HEK293 (cell line): ENCODE measurements around the gene MAN2B2.

Experiments used
- CTCF ChIA-PET: fragments of 350-600 bp; formaldehyde crosslinking; extraction: SDS; loops from one replicate; lab custom pipeline; 2021; ENCODE audit warnings: antibody characterized with exemption; lab: Yijun Ruan, JAX
- POLR2A ChIA-PET: fragments of 300-600 bp; formaldehyde crosslinking; extraction: SDS; loops from one replicate; lab custom pipeline; 2020; ENCODE audit warnings: antibody characterized with exemption, inconsistent platforms; lab: Yijun Ruan, JAX
- H3K27ac ChIP-seq: fragments of 200-500 bp; sonication (Bioruptor generic); 2 replicates; pipeline ENCODE4 v1.5.1; 2014; ENCODE audit warnings: low read depth, low read length, control low read depth, inconsistent platforms; ENCODE audit errors: extremely low read depth
- H3K36me3 ChIP-seq, 2 experiments: fragments of 200-500 bp in 1 of 2; sonication (Bioruptor generic) in 1 of 2; 1 replicate in 1 of 2; 2 replicates in 1 of 2; pipeline ENCODE4 v1.5.1; 2014 to 2017; ENCODE audit warnings: inconsistent platforms in 2 of 2, low read length in 2 of 2; ENCODE audit not compliant: control insufficient read depth in 2 of 2, insufficient read depth in 1 of 2
- H3K4me1 ChIP-seq: fragments of 200-500 bp; sonication (Bioruptor generic); 2 replicates; pipeline ENCODE4 v1.5.1; 2014; ENCODE audit warnings: mild to moderate bottlenecking, low read length, inconsistent platforms; ENCODE audit not compliant: control insufficient read depth, insufficient read depth
- H3K4me3 ChIP-seq: 2 replicates; pipeline ENCODE4 v1.5.1; 2011; ENCODE audit warnings: low read depth, mild to moderate bottlenecking, control low read depth, low read length, moderate library complexity
- H3K9me3 ChIP-seq: fragments of 200-500 bp; sonication (Bioruptor generic); 2 replicates; pipeline ENCODE4 v1.5.1; 2014; ENCODE audit warnings: low read depth, low read length, inconsistent platforms; ENCODE audit not compliant: control insufficient read depth, insufficient read depth
- EGR2 ChIP-seq: fragments of 450-650 bp; formaldehyde crosslinking; IDR thresholded peaks from 2 replicates; pipeline ENCODE4 v1.5.1; 2016; ENCODE audit warnings: low read depth, missing biosample characterization, missing genetic modification characterization
- KLF17 ChIP-seq: fragments of 450-650 bp; formaldehyde crosslinking; IDR thresholded peaks from 2 replicates; pipeline ENCODE4 v1.5.1; 2016; ENCODE audit warnings: missing biosample characterization, missing genetic modification characterization
- PRDM1 ChIP-seq: fragments of 450-650 bp; formaldehyde crosslinking; IDR thresholded peaks from 2 replicates; pipeline ENCODE4; 2016; ENCODE audit warnings: missing biosample characterization, missing genetic modification characterization
- SETDB1 ChIP-seq: IDR thresholded peaks from one replicate; pipeline ENCODE4 v1.6.1; 2017; ENCODE audit warnings: mild to moderate bottlenecking, low read length, moderate library complexity, mixed read lengths; ENCODE audit not compliant: insufficient read length
- ZBTB11 ChIP-seq: fragments of 450-650 bp; formaldehyde crosslinking; conservative IDR thresholded peaks from 2 replicates; pipeline ENCODE4 v1.5.1; 2016; ENCODE audit warnings: low read depth, missing biosample characterization, missing genetic modification characterization
- ZBTB20 ChIP-seq: fragments of 450-650 bp; formaldehyde crosslinking; IDR thresholded peaks from 2 replicates; pipeline ENCODE4 v1.5.1; 2016; ENCODE audit warnings: missing biosample characterization, missing genetic modification characterization
- ZBTB44 ChIP-seq: fragments of 450-650 bp; IDR thresholded peaks from 2 replicates; pipeline ENCODE4 v1.5.1; 2018; ENCODE audit warnings: missing biosample characterization, mild to moderate bottlenecking, missing genetic modification characterization
- ZNF148 ChIP-seq: fragments of 450-650 bp; formaldehyde crosslinking; IDR thresholded peaks from 2 replicates; pipeline ENCODE4 v1.5.0; 2017; ENCODE audit warnings: missing biosample characterization, missing genetic modification characterization, borderline replicate concordance
- ZNF19 ChIP-seq: fragments of 450-650 bp; formaldehyde crosslinking; IDR thresholded peaks from 2 replicates; pipeline ENCODE4; 2016; ENCODE audit warnings: missing biosample characterization, missing genetic modification characterization, low read depth
- ZNF211 ChIP-seq: fragments of 450-650 bp; formaldehyde crosslinking; IDR thresholded peaks from 2 replicates; pipeline ENCODE4 v1.5.1; 2016; ENCODE audit warnings: low read depth, missing biosample characterization, missing genetic modification characterization
- ZNF214 ChIP-seq: fragments of 450-650 bp; formaldehyde crosslinking; IDR thresholded peaks from 2 replicates; pipeline ENCODE4 v1.5.1; 2017; ENCODE audit warnings: missing biosample characterization, mild to moderate bottlenecking, missing genetic modification characterization, borderline replicate concordance
- ZNF223 ChIP-seq: fragments of 450-650 bp; formaldehyde crosslinking; IDR thresholded peaks from 2 replicates; pipeline ENCODE4 v1.5.1; 2016; ENCODE audit warnings: missing biosample characterization, missing genetic modification characterization
- ZNF37A ChIP-seq: fragments of 450-650 bp; IDR thresholded peaks from 2 replicates; pipeline ENCODE4 v1.5.1; 2018; ENCODE audit warnings: missing biosample characterization, missing genetic modification characterization
- ZNF513 ChIP-seq: fragments of 450-650 bp; IDR thresholded peaks from 2 replicates; pipeline ENCODE4 v1.5.1; 2018; ENCODE audit warnings: missing biosample characterization, missing genetic modification characterization
- ZNF549 ChIP-seq: fragments of 450-650 bp; IDR thresholded peaks from 2 replicates; pipeline ENCODE4 v1.5.1; 2018; ENCODE audit warnings: missing biosample characterization, missing genetic modification characterization, mild to moderate bottlenecking, inconsistent platforms, moderate library complexity
- ZNF585B ChIP-seq: fragments of 450-650 bp; formaldehyde crosslinking; IDR thresholded peaks from 2 replicates; pipeline ENCODE4 v1.5.1; 2016; ENCODE audit warnings: missing biosample characterization, missing genetic modification characterization
- ZNF664 ChIP-seq: fragments of 450-650 bp; formaldehyde crosslinking; IDR thresholded peaks from 2 replicates; pipeline ENCODE4 v1.5.1; 2016; ENCODE audit warnings: missing biosample characterization, missing genetic modification characterization
- ZNF677 ChIP-seq: fragments of 450-650 bp; IDR thresholded peaks from 2 replicates; pipeline ENCODE4 v1.5.0; 2018; ENCODE audit warnings: missing biosample characterization, mild to moderate bottlenecking, missing genetic modification characterization, moderate library complexity
- ZNF76 ChIP-seq: fragments of 450-650 bp; formaldehyde crosslinking; IDR thresholded peaks from 2 replicates; pipeline ENCODE4; 2016; ENCODE audit warnings: low read depth, missing biosample characterization, missing genetic modification characterization, borderline replicate concordance
- ZSCAN23 ChIP-seq: fragments of 450-650 bp; formaldehyde crosslinking; IDR thresholded peaks from 2 replicates; pipeline ENCODE4 v1.5.1; 2016; ENCODE audit warnings: missing biosample characterization, missing genetic modification characterization

The MAN2B2 gene

GRCh38 chr4:6578221-6578620 is 3.2 kb downstream of the MAN2B2 start (continued):
- TF ChIP-seq ZNF513 (tag by site-specific recombination) (no peak), ZNF214 (tag by site-specific recombination) (no peak), ZSCAN23 (tag by site-specific recombination) (no peak), ZNF223 (tag by site-specific recombination) (no peak), ZNF76 (tag by site-specific recombination) (no peak), ZBTB44 (tag by site-specific recombination) (no peak), ZNF585B (tag by site-specific recombination) (no peak), PRDM1 (tag by site-specific recombination) (no peak), KLF17 (tag by site-specific recombination) (no peak), ZNF549 (tag by site-specific recombination) (no peak)

GRCh38 chr4:6580353-6580752 is 5.4 kb downstream of the MAN2B2 start:
- Histone ChIP-seq H3K36me3 (peaks cover 6 to 43% of the 10 kb centered on the region in 2 experiments; a peak in 2 of 3 replicates), H3K4me3 (no peak overlapping the region), H3K9me3 (no peaks in the 10 kb centered on the region), H3K4me1 (no peaks in the 10 kb centered on the region), H3K27ac (no peak overlapping the region)
- CTCF ChIA-PET = no interaction called here
- POLR2A ChIA-PET = no interaction called here
- TF ChIP-seq ZBTB11 (tag by site-specific recombination) = no peak
- peak; percentile 31; the same call in 1 of the 2 replicates for TF ChIP-seq EGR2 (tag by site-specific recombination)
- no peak for TF ChIP-seq ZBTB20 (tag by site-specific recombination)
- no peak for TF ChIP-seq SETDB1
- no peak for TF ChIP-seq ZNF37A
- TF ChIP-seq ZNF664 (tag by site-specific recombination) = no peak

GRCh38 chr4:6581566-6582121 is 6.7 kb downstream of the MAN2B2 start:
- Histone ChIP-seq H3K4me1 (no peaks in the 10 kb centered on the region), H3K4me3 (no peak overlapping the region), H3K9me3 (no peaks in the 10 kb centered on the region), H3K36me3 (peaks cover 6 to 43% of the 10 kb centered on the region in 2 experiments; a peak in 2 of 3 replicates), H3K27ac (no peak overlapping the region)
- TF ChIP-seq ZNF19 (tag by site-specific recombination) (no peak), ZNF677 (no peak), ZNF37A (no peak), ZNF211 (tag by site-specific recombination) (no peak), ZNF148 (tag by site-specific recombination) (no peak)
- ChIA-PET POLR2A (no interaction called here), CTCF (no interaction called here)
